ENCODE results near the gene RAI14. TPM values are rescaled to one million over a fixed set of nuclear protein-coding genes. Genes with fewer than 3 reads are reported as not detected.
"Not testable (repeated sequence)": the region's sequence is repeated elsewhere in the genome, so short reads cannot be mapped to it uniquely, and the experiment has no call there.

RAI14 gene
- total and polyA plus RNA-seq, 2 donors from 2014 or later: 13.2 to 60.3 TPM

DNA sequence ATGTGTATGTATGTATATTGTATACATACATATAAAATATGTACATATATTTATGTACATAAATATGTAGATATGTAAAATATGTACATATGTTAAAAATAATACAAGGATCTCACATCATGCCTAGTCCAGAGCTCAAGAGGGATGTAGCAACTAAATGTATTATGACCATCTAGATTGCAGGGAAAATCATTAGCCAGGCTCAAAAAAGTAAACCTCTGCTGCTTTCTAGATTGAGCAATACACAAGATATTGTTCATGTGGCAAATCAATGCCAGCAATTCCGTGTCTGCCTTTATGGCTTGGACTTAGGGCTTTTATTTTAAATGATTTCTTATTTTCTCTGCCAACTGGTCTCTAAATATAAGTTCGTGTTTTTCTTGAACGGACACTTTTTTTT lies 65.2 kb downstream of the RAI14 start:
- peaks cover 10 to 12% (median 10%) of the 10 kb centered on the region in 3 donors for H3K4me1 ChIP-seq (ENCODE audit: control insufficient read depth in 2 of 3, insufficient read depth in 2 of 3, low read depth in 1 of 3, low read length in 3 of 3)
- H3K4me3 ChIP-seq (ENCODE audit: low read length in 3 of 3): no peak overlapping the region
- H3K27me3 ChIP-seq (ENCODE audit: control insufficient read depth, insufficient read depth, low read length): no peaks in the 10 kb centered on the region
- no peak overlapping the region for H3K9ac ChIP-seq (ENCODE audit: low read length in 3 of 3)
- DNase-seq (no peak), FAIRE-seq (no peak)
- TF ChIP-seq, protein P1, sequence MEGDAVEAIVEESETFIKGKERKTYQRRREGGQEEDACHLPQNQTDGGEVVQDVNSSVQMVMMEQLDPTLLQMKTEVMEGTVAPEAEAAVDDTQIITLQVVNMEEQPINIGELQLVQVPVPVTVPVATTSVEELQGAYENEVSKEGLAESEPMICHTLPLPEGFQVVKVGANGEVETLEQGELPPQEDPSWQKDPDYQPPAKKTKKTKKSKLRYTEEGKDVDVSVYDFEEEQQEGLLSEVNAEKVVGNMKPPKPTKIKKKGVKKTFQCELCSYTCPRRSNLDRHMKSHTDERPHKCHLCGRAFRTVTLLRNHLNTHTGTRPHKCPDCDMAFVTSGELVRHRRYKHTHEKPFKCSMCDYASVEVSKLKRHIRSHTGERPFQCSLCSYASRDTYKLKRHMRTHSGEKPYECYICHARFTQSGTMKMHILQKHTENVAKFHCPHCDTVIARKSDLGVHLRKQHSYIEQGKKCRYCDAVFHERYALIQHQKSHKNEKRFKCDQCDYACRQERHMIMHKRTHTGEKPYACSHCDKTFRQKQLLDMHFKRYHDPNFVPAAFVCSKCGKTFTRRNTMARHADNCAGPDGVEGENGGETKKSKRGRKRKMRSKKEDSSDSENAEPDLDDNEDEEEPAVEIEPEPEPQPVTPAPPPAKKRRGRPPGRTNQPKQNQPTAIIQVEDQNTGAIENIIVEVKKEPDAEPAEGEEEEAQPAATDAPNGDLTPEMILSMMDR (IDR thresholded peaks at IDR 0.05; ENCODE audit: borderline replicate concordance, extremely low read depth, insufficient read depth): no peak
- intact Hi-C loops (cut with DNase I): no loop called here
- no peaks in the 10 kb centered on the region for H3K9me3 ChIP-seq (ENCODE audit: control insufficient read depth in 2 of 3, insufficient read depth in 1 of 3, low read length in 3 of 3)
- no peaks in the 10 kb centered on the region for H3K36me3 ChIP-seq (ENCODE audit: control insufficient read depth in 2 of 3, insufficient read depth in 3 of 3, low read length in 3 of 3)
- H3K27ac ChIP-seq (ENCODE audit: low read depth in 2 of 2, low read length in 2 of 2): no peak overlapping the region

DNA sequence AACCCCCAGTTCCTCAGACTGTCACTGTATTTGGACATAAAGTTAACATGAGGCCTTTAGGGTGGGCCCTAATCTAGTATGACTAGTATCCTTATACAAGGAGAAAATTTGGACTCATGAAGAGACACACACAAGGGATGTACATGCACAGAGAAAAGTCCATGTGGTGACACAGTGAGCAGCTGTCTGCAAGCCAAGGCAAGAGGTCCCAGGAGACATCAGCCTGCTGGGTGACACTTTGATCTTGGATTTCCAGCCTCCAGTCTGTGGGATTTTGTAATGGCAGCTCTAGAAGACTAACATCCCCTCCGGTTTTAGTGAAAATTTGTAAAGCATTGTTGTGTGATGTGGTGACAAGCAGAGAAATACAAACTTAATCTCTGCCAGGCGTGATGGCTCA lies 66.1 kb downstream of the RAI14 start:
- DNase-seq (no peak), FAIRE-seq (no peak)
- Histone ChIP-seq H3K27me3 (ENCODE audit: control insufficient read depth, insufficient read depth, low read length) (no peaks in the 10 kb centered on the region), H3K4me3 (ENCODE audit: low read length in 3 of 3) (no peak overlapping the region), H3K36me3 (ENCODE audit: control insufficient read depth in 2 of 3, insufficient read depth in 3 of 3, low read length in 3 of 3) (no peaks in the 10 kb centered on the region), H3K4me1 (ENCODE audit: control insufficient read depth in 2 of 3, insufficient read depth in 2 of 3, low read depth in 1 of 3, low read length in 3 of 3) (peaks cover 4 to 11% (median 10%) of the 10 kb centered on the region in 3 donors), H3K9ac (ENCODE audit: low read length in 3 of 3) (no peak overlapping the region), H3K27ac (ENCODE audit: low read depth in 2 of 2, low read length in 2 of 2) (no peak overlapping the region), H3K9me3 (ENCODE audit: control insufficient read depth in 2 of 3, insufficient read depth in 1 of 3, low read length in 3 of 3) (no peaks in the 10 kb centered on the region)
- TF ChIP-seq, protein P1 (IDR thresholded peaks at IDR 0.05; ENCODE audit: borderline replicate concordance, extremely low read depth, insufficient read depth): no peak
- intact Hi-C loops (cut with DNase I): no loop called here

DNA sequence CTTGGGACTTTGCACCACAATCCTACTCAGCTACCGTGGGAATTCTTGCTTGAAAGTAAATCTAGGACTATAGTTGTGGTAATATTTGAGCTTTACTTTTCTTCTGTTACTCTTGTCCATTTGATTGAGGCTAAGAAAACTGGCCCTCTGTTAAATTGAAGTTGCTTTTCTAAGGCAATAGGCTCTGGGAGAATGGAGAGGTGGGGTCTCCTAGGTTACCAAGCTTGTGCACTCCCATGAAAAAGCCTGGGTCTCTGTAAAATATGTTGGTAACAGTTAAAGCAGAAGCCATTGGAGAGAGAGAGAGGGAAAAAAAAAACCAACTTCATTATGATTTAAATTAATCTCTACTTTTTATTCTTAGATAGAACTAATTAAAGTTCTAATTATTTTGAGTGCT lies 68.6 kb downstream of the RAI14 start:
- Histone ChIP-seq H3K4me3 (ENCODE audit: low read length in 3 of 3) (no peak overlapping the region), H3K27me3 (ENCODE audit: control insufficient read depth, insufficient read depth, low read length) (no peaks in the 10 kb centered on the region), H3K9ac (ENCODE audit: low read length in 3 of 3) (no peak overlapping the region), H3K36me3 (ENCODE audit: control insufficient read depth in 2 of 3, insufficient read depth in 3 of 3, low read length in 3 of 3) (no peaks in the 10 kb centered on the region), H3K4me1 (ENCODE audit: control insufficient read depth in 2 of 3, insufficient read depth in 2 of 3, low read depth in 1 of 3, low read length in 3 of 3) (peaks cover 0 to 2% (median 0%) of the 10 kb centered on the region in 3 donors), H3K9me3 (ENCODE audit: control insufficient read depth in 2 of 3, insufficient read depth in 1 of 3, low read length in 3 of 3) (no peaks in the 10 kb centered on the region), H3K27ac (ENCODE audit: low read depth in 2 of 2, low read length in 2 of 2) (no peak overlapping the region)
- intact Hi-C loops (cut with DNase I): no loop called here
- TF ChIP-seq, protein P1 (IDR thresholded peaks at IDR 0.05; ENCODE audit: borderline replicate concordance, extremely low read depth, insufficient read depth): no peak
- FAIRE-seq: no peak
- DNase-seq: no peak

DNA sequence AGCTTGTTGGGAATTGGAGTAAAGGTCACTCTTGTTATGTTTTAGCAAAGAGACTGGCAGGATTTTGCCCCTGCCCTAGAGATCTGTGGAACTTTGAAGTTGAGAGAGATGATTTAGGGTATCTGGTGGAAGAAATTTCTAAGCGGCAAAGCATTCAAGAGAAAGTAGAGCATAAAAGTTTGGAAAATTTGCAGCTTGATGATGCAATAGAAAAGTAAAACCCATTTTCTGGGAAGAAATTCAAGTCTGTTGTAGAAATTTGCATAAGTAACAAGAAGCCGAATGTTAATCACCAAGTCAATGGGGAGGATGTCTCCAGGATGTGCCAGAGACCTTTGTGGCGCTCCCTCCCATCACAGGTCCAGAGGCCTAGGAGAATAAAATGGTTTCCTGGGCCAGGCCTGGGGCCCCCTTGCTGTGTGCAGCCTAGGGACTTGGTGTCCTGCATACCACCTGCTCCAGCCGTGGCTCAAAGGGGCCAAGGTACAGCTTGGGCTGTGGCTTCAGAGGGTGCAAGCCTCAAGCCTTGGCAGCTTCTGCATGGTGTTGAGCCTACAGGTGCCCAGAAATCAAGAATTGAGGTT lies 71.1 kb downstream of the RAI14 start:
- DNase-seq; H3K27ac ChIP-seq (ENCODE audit: low read depth in 2 of 2, low read length in 2 of 2); intact Hi-C loops (cut with DNase I); H3K4me1 ChIP-seq (ENCODE audit: control insufficient read depth in 2 of 3, insufficient read depth in 2 of 3, low read depth in 1 of 3, low read length in 3 of 3); H3K9me3 ChIP-seq (ENCODE audit: control insufficient read depth in 2 of 3, insufficient read depth in 1 of 3, low read length in 3 of 3); H3K9ac ChIP-seq (ENCODE audit: low read length in 3 of 3); H3K36me3 ChIP-seq (ENCODE audit: control insufficient read depth in 2 of 3, insufficient read depth in 3 of 3, low read length in 3 of 3); H3K4me3 ChIP-seq (ENCODE audit: low read length in 3 of 3); FAIRE-seq; H3K27me3 ChIP-seq (ENCODE audit: control insufficient read depth, insufficient read depth, low read length): not testable (repeated sequence)

All from kidney (tissue), 14 donors.